T follicular helper cell (primary cell): ENCODE data around the gene CTNNA3.
"Not testable (repeated sequence)": the region's sequence is repeated elsewhere in the genome, so short reads cannot be mapped to it uniquely, and the experiment has no call there.

ENCODE experiments used
- DNase-seq: peaks from one replicate; pipeline ENCODE4 v3.0.0-alpha.2; 2020; ENCODE audit warnings: low read depth
- total RNA-seq, 2 experiments: gene quantifications; one replicate each; lab custom pipeline; 2026; lab: John Stamatoyannopoulos, UW

Gene CTNNA3
- 0 to 0.04 reads per million in 2 experiments for total RNA-seq

DNA sequence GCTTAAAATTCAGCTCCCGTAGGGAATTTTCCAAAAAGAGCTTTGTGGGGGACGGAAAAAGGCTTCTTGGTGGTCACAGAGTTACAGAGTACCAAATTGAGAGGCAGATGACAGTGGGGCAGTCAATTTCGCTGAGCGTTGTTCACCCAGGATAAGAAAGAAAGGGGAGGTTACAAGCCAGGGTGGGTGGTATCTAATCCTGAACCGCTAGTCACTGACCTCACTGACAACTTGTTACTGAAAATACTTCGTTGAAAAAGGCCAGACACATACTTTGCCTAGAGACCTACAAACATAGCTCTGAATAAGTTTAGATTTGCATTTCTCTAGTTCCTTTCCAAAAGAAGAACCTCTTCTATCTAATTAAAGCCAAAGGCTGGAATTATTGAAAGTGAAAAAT is at the start of gene CTNNA3:
Gene CTNNA3, minus strand, starts transcription at position 167 of the 400 bp plus-strand sequence.
- DNase-seq: no peak

DNA sequence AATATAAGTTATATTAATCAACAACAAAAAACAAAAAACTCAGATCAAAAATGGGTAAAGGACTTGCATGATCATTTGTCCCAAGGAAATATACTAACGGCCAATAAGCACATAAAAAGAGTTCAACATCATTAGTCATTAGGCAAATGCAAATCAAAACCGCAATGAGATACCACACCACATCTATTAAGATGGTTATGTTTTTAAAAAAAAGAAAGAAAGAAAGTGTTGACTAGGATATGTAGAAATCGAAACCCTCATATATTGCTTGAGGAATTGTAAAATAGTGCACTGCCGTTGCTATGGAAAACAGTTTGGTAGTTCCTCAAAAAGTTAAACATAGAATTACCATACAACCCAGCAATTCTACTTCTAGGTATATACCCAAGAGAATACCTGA is 39.4 kb upstream of the CTNNA3 start:
- no peak for DNase-seq

DNA sequence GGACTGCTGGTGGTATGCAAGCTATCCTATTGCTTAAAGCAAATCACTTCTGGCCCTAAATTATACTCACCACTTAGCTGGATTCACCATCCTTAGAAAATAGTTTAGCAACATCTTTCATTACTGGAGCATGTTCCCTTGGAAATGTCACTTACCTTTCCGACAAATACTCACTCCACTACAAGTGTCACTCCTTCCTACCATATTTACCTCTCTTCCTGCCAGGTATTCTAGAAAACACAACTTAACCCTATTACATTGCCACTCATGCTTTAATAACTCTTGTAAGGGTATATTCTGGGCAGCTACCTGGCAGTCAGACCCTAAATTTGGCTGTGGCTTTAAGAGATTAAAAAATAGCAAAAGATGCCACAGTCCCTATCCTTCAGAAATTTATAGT is 37.5 kb upstream of the CTNNA3 start:
- DNase-seq: no peak

DNA sequence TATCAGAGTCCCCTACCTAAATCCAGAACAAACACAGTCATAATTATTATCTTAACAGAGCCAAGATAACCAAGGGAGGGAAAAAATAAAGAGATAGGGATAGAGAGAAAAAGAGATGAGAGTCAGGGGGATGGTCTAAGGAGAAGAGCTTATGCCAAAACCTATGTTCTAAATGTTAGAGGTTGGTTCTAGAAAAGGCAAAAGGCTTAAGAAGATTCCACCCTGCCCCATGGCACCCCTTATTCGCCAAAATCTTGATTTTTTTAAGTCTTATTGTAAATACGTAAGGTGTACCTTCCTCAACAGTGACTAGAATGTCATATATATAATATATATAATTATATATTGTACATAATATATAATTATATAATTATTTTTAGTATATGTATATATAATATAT is 29.6 kb upstream of the CTNNA3 start:
- DNase-seq: no peak

DNA sequence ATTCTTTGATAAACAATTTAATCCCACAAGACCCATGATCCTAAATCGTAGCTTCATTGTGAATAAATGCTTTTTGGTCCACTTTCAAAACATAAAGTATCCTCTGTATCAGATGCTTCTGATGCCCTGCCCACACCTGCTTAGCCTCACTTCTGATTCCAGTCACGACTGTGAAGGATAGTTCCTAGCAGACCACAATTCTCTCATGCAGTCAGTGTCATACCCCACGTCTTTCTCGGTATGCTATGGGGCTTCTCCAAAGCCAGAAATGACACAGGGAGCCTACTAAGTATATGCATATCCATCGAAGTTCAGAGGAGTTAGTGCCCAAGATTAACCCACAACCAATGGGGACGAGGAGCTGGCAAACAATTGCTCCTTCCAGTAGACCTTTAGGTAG is 27.6 kb upstream of the CTNNA3 start:
- no peak for DNase-seq

DNA sequence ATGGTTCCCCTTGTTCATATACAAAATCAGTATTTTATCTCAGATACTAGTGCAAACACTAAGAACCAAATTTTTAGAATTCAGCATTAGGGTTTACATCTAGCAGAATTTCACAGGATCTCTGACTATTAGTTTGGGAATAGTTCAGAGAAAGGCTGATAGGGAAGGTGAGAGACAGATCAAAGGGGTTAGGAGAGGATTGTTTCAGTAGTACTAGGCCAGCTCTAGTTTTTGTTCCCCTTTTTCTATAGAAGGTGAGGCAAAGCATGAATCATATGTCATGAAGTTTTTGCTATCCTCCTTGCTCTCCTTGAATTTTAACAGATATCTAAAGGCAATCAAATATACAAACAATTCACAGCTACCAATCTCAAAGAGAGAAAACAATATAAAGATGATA is 26.1 kb upstream of the CTNNA3 start:
- DNase-seq: no peak

DNA sequence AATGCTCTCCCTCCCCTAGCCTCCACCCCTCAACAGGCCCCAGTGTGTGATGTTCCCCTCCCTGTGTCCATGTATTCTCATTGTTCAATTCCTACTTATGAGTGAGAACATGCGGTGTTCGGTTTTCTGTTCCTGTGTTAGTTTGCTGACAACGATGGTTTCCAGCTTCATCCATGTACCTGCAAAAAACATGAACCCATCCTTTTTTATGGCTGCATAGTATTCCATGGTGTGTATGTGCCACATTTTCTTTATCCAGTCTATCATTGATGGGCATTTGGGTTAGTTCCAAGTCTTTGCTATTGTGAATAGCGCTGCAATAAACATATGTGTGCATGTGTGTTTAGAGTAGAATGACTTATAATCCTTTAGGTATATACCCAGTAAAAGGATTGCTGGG is 20.5 kb upstream of the CTNNA3 start:
- not testable (repeated sequence) for DNase-seq

DNA sequence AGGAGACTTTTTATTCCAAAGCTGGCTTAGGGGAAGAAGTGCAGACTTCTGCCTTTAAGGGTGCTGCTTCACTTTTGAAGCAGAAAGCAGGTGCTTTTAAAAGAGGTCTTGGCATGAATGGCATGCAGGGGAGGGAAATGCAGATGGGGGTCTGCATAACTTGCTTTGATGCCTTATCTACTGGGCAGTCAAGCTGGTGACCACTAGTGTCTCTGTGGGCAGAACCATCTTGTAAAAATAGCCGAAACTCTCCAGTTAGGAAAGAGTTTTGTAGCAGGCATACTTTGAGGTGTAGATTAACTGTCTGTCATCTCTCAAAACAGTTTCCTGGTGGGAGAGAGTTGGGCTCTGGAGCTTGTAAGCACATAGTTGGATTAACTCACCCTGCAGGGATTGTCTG is 9.9 kb upstream of the CTNNA3 start:
- DNase-seq: no peak

DNA sequence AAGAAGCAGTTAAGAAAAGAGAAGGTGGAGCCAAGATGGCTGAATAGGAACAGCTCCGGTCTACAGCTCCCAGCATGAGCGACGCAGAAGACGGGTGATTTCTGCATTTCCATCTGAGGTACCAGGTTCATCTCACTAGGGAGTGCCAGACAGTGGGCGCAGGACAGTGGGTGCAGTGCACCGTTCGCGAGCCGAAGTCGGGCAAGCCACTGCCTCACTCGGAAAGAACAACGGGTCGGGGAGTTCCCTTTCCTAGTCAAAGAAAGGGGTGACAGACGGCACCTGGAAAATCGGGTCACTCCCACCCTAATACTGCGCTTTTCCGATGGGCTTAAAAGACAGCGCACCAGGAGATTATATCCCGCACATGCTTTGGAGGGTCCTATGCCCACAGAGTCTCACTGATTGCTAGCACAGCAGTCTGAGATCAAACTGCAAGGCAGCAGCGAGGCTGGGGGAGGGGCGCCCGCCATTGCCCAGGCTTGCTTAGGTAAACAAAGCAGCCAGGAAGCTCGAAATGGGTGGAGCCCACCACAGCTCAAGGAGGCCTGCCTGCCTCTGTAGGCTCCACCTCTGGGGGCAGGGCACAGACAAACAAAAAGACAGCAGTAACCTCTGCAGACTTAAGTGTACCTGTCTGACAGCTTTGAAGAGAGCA is 3.7 kb upstream of the CTNNA3 start:
- not testable (repeated sequence) for DNase-seq

DNA sequence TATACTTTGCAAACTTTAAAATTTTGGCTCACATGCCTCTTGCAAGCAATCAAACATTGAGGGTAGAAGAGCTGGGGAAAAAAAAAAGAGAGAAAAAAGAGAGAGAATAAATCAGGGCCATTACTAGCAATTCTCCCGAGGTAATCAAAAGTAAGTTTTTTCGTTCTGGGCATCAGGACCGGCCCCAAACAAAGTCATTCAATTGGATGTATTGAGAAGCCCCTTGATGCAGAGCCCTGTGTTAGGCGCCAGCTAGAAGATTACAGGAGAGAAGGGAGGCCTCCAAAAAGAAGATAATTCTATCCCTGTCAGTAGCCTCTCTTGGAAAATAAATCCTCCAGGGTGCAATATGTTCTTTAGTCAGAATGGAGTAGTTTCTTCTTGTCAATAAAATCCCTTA is 2.2 kb upstream of the CTNNA3 start:
- DNase-seq: no peak

DNA sequence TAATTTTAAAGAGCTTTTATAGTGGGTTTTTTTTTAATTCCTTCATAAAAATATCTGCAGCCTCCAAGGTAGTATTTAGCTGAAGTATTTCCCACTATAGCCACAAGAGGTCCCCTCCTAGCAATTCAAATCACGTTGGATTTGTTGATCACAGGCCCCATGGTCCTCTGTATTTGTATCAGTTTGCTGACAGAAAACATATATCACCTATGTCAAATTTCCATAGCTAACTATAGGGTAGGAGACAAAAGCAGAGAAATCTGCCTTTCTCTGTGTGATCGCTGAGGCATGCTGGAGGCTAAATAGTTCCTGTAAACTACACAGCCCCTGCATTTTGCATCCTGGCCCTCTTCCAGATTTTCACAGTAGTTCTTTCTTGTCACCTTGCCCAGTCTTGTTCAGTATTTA is 1.7 kb upstream of the CTNNA3 start:
- DNase-seq: no peak

DNA sequence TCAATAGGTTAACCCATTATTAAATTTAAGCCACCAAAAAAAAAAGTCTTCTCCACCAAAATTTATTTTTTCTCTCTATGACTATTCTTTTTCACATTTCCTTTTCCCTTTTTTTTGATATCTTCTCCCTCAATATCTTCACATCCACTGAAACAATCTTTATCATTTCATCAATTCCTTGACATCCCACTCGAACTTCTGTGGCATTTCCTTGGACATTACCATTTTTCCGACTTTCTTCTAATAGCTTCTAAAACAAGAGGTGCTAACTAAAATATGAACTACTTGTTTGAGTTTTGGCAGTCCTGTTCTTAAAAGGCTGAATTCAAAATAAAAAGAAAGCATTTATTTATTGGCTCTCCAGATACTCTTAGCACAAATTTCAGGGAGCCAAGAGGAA is 684 bp upstream of the CTNNA3 start:
- no peak for DNase-seq

DNA sequence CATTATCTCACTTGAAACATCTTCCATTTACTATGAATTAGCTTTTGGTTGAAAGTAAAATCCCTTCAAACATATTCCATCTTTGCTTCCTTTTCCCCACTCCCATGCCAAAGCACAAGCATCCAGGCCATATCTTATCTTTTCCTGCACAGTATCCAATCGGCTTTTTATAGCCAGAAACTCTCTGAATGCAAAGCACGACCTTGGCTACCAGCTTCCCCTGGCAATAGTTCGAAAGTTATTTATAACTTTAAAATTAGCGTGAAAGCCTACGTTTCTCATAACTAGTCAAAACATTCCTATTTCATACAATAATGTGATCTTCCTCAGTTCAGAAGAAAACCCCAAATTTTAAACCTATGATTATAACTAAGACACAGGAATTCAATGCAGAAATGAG is 440 bp downstream of the CTNNA3 start:
- DNase-seq: no peak

DNA sequence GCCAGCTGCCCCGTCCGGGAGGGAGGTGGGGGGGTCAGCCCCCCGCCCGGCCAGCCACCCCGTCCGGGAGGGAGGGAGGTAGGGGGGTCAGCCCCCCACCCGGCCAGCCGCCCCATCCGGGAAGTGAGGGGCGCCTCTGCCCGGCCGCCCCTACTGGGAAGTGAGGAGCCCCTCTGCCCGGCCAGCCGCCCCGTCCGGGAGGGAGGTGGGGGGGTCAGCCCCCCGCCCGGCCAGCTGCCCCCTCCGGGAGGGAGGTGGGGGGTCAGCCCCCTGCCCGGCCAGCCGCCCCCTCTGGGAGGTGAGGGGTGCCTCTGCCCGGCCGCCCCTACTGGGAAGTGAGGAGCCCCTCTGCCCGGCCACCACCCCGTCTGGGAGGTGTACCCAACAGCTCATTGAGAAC is 4.1 kb downstream of the CTNNA3 start:
- DNase-seq: not testable (repeated sequence)

DNA sequence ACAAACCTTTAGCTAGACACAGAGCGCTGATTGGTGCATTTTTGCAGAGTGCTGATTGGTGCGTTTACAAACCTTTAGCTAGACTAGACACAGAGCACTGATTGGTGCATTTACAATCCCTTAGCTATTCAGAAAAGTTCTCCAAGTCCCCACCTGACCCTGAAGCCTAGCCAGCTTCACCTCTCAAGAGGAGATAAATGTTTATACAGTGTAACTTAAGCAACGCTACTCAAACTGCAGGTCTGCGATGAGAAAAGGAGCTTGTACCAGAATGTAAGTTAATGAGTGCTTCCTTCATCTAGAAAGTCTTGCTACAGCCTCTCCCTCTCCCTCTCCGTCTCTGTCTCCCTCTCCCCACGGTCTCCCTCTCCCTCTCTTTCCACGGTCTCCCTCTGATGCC is 5.5 kb downstream of the CTNNA3 start:
- DNase-seq: not testable (repeated sequence)

DNA sequence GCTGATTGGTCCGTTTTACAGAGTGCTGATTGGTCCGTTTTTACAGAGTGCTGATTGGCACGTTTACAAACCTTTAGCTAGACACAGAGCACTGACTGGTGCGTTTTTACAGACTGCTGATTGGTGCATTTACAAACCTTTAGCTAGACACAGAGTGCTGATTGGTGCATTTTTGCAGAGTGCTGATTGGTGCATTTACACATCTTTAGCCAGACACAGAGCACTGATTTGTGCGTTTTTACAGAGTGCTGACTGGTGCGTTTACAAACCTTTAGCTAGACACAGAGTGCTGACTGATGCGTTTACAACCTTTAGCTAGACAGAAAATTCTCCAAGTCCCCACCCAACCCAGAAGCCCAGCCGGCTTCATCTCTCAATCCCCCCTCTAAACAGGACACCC is 11.9 kb downstream of the CTNNA3 start:
- DNase-seq: not testable (repeated sequence)

DNA sequence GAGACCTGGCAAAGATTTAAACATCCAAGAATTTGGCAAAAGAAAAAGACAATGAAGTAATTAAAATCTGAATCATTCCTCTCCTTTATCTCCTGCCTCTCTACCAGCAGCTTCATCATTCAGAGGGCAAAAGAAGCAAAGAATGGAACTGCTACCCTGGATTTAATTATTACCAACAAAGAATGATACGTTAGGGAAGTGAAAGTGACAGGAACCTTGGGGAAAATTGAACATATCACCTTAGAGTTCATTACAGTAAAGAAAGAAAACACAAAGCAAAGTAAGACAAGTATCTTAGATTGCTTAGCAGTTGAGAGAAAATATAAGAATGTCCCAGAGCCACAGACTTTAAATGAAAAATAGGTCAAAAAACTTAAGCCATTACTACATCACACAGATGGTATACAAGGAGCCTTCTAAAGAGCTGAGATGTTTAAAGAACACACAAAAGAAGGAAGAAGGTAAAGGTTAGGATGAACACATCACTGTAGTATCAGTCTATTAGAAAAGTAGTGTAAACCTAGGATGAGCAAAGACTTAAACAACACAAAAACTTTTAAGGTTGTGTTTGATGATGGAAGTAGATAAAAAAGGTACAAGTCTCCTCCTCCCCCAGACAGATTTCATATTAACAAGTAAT is 17.5 kb downstream of the CTNNA3 start:
- DNase-seq: no peak

DNA sequence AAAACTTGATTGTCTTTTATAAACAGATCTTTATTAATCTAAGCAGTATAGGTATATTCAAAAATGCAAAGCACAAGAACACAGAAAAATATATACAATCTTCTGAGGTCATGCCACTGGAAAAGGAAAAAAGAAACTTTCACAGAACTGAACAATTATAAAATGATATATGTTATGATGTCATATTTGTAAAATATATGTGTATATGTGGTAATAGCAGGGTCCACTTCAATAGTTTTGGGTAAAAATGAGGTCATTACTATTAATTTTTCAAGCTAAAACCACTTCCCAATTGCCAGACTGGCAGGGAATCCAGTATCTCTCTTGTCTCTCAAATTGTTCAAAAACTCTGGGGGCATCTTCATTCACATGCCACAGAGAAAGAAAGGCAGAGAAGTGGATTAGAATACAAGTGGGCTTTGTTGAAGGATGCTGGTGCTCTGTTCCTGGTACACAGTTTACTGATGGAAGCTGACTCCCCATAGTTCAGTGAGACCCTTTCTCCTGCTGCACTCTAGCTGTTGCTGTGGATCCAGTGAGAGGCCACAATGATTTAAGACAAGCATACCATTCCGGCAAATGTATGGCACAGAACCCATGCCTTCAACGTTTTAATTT is 19.7 kb downstream of the CTNNA3 start:
- no peak for DNase-seq

DNA sequence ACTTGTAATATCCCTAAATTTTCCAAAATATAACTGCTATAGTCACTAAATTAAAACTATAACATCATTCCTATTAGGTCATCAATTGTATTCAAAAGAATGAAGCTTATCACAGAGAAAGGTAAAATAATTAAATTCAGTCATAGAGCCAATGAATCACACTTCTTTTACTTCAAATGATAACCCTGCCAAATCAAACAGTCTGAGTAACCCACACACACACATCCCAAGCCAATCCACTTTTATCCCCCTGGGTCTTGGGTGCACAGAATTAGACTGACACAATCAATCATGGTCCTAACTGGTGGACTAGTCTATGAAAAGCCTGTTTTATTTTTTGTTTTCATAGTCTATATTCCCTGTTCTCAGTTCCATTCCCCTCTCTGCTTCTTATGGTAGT is 25.6 kb downstream of the CTNNA3 start:
- no peak for DNase-seq

DNA sequence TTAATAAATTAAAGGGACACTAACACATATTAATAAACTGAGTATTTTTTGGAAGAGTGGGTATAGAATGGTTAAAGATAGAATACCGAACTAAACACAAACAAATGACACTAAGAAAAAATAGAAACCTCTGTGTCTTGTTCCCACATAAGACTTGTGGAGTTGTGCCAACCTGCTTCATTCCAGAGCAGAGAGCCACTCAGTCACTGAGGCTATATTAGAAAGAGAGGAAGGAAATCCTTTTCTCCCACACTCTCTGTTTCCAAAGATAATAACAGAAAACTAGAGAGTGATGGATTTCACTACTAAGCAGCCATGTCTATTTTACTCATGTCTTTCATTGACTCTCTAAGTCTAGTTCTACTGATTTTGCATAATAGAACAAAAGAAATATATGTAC is 26.0 kb downstream of the CTNNA3 start:
- DNase-seq: no peak

DNA sequence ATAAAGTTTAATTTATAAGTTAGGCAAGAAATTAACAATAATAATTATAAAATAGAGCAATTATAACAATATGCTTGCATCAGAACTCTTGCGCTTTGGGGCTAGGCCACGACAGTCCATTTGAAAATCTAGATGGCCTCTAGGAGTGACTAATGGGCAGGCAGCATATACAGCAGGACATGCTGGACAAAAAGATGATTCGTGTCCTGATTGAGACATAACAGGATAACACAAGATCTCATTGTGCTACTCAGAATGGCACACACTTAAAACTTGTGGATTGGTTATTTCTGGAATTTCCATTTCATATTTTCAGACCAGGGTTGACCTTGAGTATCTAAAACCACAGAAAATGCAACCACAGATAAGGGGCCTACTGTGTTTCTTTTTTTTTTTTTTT is 27.5 kb downstream of the CTNNA3 start:
- DNase-seq: no peak

DNA sequence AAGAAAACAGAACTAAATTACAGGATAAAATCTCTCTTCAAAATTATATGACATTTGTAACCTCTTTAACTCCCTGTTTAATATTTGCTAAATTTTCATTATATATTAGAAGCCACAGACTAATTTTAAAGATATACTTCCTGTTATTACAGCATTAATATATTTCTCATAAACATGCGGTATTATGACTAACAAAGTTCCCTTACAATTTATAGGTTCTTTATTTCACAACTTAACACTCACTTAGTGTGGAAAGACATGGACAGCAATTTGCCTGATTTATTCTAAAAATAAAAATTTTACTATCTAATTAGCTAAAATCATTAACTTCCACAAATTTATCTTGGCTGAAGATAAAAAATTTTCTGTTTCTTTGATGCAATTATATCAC is 29.0 kb downstream of the CTNNA3 start:
- DNase-seq: no peak

DNA sequence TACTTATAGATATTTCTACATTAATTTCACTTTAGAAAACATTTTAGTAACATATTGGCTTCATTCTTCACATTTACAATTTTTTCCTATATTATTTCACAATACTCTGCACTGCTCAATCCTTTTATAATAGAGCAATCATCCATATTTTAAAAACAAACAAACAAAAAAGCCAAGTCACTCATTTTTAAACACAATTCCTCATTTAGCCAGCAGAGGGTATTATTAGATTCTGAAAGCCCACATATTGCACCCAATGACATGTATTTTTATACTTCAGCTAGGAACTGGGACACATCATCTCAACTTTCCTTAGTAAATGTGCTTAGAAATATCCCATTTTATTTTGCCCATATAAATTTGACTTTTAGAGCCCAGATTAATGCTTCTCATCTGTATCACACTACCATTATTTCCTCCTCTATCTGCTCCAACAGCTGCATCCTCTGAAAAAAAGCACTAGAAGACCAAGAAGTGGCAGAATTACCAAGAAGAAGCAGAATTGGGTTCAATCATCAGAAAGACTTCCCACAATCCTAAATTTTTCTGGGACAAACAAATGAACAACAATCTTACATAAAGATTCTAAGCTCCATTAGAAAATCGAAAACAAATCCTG is 29.5 kb downstream of the CTNNA3 start:
- no peak for DNase-seq
